SIG-M5 (cell line): ENCODE measurements around the gene THAP11.

Experiments used
- DNase-seq: peaks from one replicate; lab custom pipeline; 2025; lab: John Stamatoyannopoulos, UW

The THAP11 gene

GRCh38 chr16:67841816-67842508 lies at the start of gene THAP11:
THAP11 (plus strand) TSS chr16:67842320; CDS start chr16:67842555, 235 bp downstream.
- DNase-seq: peak; percentile 83

- DNase-seq: no peak
Measured at GRCh38 chr16:67796099-67796718, 45.9 kb upstream of the THAP11 start.

- DNase-seq: no peak
Measured at GRCh38 chr16:67800338-67800926, 41.7 kb upstream of the THAP11 start.

GRCh38 chr16:67801241-67801640 lies 40.9 kb upstream of the THAP11 start:
- DNase-seq: no peak

- no peak for DNase-seq
Measured at GRCh38 chr16:67801883-67802282, 40.2 kb upstream of the THAP11 start.

GRCh38 chr16:67803894-67804293 lies 38.2 kb upstream of the THAP11 start:
- no peak for DNase-seq

GRCh38 chr16:67804853-67805542 lies 37.1 kb upstream of the THAP11 start:
- no peak for DNase-seq

GRCh38 chr16:67805718-67806427 lies 36.2 kb upstream of the THAP11 start:
- DNase-seq: no peak

GRCh38 chr16:67806428-67807147 lies 35.5 kb upstream of the THAP11 start, which contains the start of the genes RANBP10 and TSNAXIP1:
RANBP10 (minus strand) TSS chr16:67806560; CDS start chr16:67806536, 24 bp downstream.
TSNAXIP1 (plus strand) TSS chr16:67806889; CDS start chr16:67807150, 261 bp downstream.
- peak; percentile 96 for DNase-seq

- DNase-seq: no peak
Measured at GRCh38 chr16:67807148-67807682, 34.9 kb upstream of the THAP11 start.

GRCh38 chr16:67811899-67812298 lies 30.2 kb upstream of the THAP11 start:
- no peak for DNase-seq

- no peak for DNase-seq
Measured at GRCh38 chr16:67814567-67814966, 27.6 kb upstream of the THAP11 start.

GRCh38 chr16:67820608-67821259 lies 21.4 kb upstream of the THAP11 start:
- no peak for DNase-seq

- DNase-seq: no peak
Measured at GRCh38 chr16:67822511-67822910, 19.6 kb upstream of the THAP11 start.

GRCh38 chr16:67825119-67825518 lies 17.0 kb upstream of the THAP11 start:
- DNase-seq: no peak

- no peak for DNase-seq
Measured at GRCh38 chr16:67825906-67826305, 16.2 kb upstream of the THAP11 start.

GRCh38 chr16:67828651-67829050 lies 13.5 kb upstream of the THAP11 start:
- no peak for DNase-seq

GRCh38 chr16:67833030-67833414 lies 9.1 kb upstream of the THAP11 start:
- DNase-seq: no peak

GRCh38 chr16:67833415-67834241 lies 8.5 kb upstream of the THAP11 start:
- no peak for DNase-seq

GRCh38 chr16:67834242-67834614 lies 7.9 kb upstream of the THAP11 start:
- DNase-seq: no peak
